A549 (cell line): Measurements from ENCODE around the gene TNKS2. TPM values are rescaled to one million over a fixed set of nuclear protein-coding genes. Genes with fewer than 3 reads are reported as not detected.

ENCODE experiments used
- ATAC-seq, 2 experiments: fragments of 200-7000 bp in 1 of 2; fragments of >200 bp in 1 of 2; cut with Nextera tagmentation in 1 of 2; cut with Tn5 transposase in 1 of 2; 3 replicates each; pipeline versions ENCODE4 v1.8.0 to v1.9.1; 2018 to 2020; ENCODE audit warnings: mild to moderate bottlenecking in 1 of 2, moderate library complexity in 1 of 2
- CTCF ChIA-PET: fragments of 300-600 bp; sonication (Branson Sonifier 250); formaldehyde crosslinking; extraction: SDS; loops from one replicate; lab custom pipeline; 2021; ENCODE audit warnings: antibody characterized with exemption, inconsistent platforms; lab: Yijun Ruan, JAX
- POLR2A ChIA-PET: fragments of 350-600 bp; formaldehyde crosslinking; extraction: SDS; loops from one replicate; lab custom pipeline; 2021; ENCODE audit warnings: antibody characterized with exemption, inconsistent platforms; lab: Yijun Ruan, JAX
- DNase-seq, 2 experiments: peaks; one replicate each; pipeline versions ENCODE4 v3.0.0 to v3.0.0-alpha.2; 2011 to 2016; ENCODE audit warnings: low read depth in 1 of 2, low spot score in 1 of 2
- FAIRE-seq: peaks from 2 replicates; lab custom pipeline; 2011; peaks lifted over from hg19 to GRCh38; lab: Jason Lieb, UNC
- H3K27ac ChIP-seq, 2 experiments: fragments of >200 bp; sonication (Bioruptor Twin); formaldehyde crosslinking; 3 replicates each; pipeline ENCODE4 v1.5.1; 2016 to 2017
- H3K4me1 ChIP-seq: fragments of >200 bp; sonication (Bioruptor Twin); formaldehyde crosslinking; 3 replicates; pipeline ENCODE4 v1.6.1; 2016
- H3K4me2 ChIP-seq: fragments of >200 bp; sonication (Bioruptor Twin); formaldehyde crosslinking; 3 replicates; pipeline ENCODE4 v1.6.1; 2016
- H3K4me3 ChIP-seq: fragments of >200 bp; sonication (Bioruptor Twin); formaldehyde crosslinking; 3 replicates; pipeline ENCODE4 v1.5.1; 2016
- H3K9me3 ChIP-seq: fragments of >200 bp; sonication (Bioruptor Twin); formaldehyde crosslinking; 3 replicates; pipeline ENCODE4 v1.6.1; 2016
- CBX2 ChIP-seq: fragments of 200-600 bp; sonication (generic); IDR thresholded peaks from 2 replicates; pipeline ENCODE4 v1.6.1; 2016; ENCODE audit warnings: low read depth, mild to moderate bottlenecking, borderline replicate concordance
- CEBPB ChIP-seq, 2 experiments: fragments of >200 bp in 1 of 2; sonication (Bioruptor Twin) in 1 of 2; formaldehyde crosslinking in 1 of 2; IDR thresholded peaks; 2 replicates each; pipeline ENCODE4 v1.6.1; 2012 to 2016
- CHD2 ChIP-seq: fragments of 150-350 bp; IDR thresholded peaks from 2 replicates; pipeline ENCODE4 v1.6.1; 2014; ENCODE audit warnings: low read length; ENCODE audit not compliant: partially characterized antibody
- ELK1 ChIP-seq: fragments of 150-350 bp; IDR thresholded peaks from 2 replicates; pipeline ENCODE4 v1.6.1; 2014; ENCODE audit warnings: low read depth, mild to moderate bottlenecking, low read length
- ESRRA ChIP-seq: fragments of 150-350 bp; IDR thresholded peaks from 2 replicates; pipeline ENCODE4 v1.6.1; 2014; ENCODE audit warnings: mild to moderate bottlenecking, low read length, borderline replicate concordance
- HES2 ChIP-seq: fragments of >200 bp; sonication (Bioruptor Twin); formaldehyde crosslinking; IDR thresholded peaks from 2 replicates; pipeline ENCODE4 v1.6.1; 2016
- HEYL ChIP-seq: fragments of 250-450 bp; sonication (Bioruptor Pico); IDR thresholded peaks from 2 replicates; pipeline ENCODE4 v1.8.0; 2021; ENCODE audit warnings: mild to moderate bottlenecking, moderate library complexity
- HOXA7 ChIP-seq: fragments of 250-450 bp; sonication (Bioruptor Pico); IDR thresholded peaks from 2 replicates; pipeline ENCODE4 v1.5.0; 2020; ENCODE audit warnings: mild to moderate bottlenecking, moderate library complexity
- JUN ChIP-seq, 2 experiments: fragments of >200 bp; sonication (Bioruptor Twin); formaldehyde crosslinking; IDR thresholded peaks; 2 replicates in 1 of 2; 3 replicates in 1 of 2; pipeline ENCODE4 v1.6.1; 2016 to 2017
- JUNB ChIP-seq: fragments of >200 bp; sonication (Bioruptor Twin); formaldehyde crosslinking; IDR thresholded peaks from 2 replicates; pipeline ENCODE4 v1.6.1; 2016
- KDM5A ChIP-seq: fragments of 200-600 bp; sonication (generic); IDR thresholded peaks from 2 replicates; pipeline ENCODE4 v1.6.1; 2016; ENCODE audit warnings: antibody characterized with exemption, mild to moderate bottlenecking
- MYC ChIP-seq: IDR thresholded peaks from 2 replicates; pipeline ENCODE4 v1.6.1; 2012; ENCODE audit warnings: mild to moderate bottlenecking, inconsistent platforms, low read length, improper control_type of control experiment, borderline replicate concordance
- NPAS2 ChIP-seq: fragments of 250-450 bp; sonication (Bioruptor Pico); IDR thresholded peaks from 2 replicates; pipeline ENCODE4 v1.8.0; 2022; ENCODE audit warnings: mild to moderate bottlenecking, moderate library complexity, borderline replicate concordance
- PHF8 ChIP-seq: fragments of 200-600 bp; sonication (generic); IDR thresholded peaks from 2 replicates; pipeline ENCODE4 v1.6.1; 2016; ENCODE audit warnings: low read depth, mild to moderate bottlenecking, antibody characterized with exemption, moderate library complexity, borderline replicate concordance
- POLR2A ChIP-seq: IDR thresholded peaks from 2 replicates; pipeline ENCODE4 v1.6.1; 2012; ENCODE audit warnings: mild to moderate bottlenecking, low read length
- POLR2AphosphoS2 ChIP-seq: conservative IDR thresholded peaks from 2 replicates; pipeline ENCODE4 v1.6.1; 2012; ENCODE audit warnings: low read length, improper control_type of control experiment, inconsistent platforms
- RAD21 ChIP-seq, 2 experiments: fragments of >200 bp in 1 of 2; sonication (Bioruptor Twin) in 1 of 2; formaldehyde crosslinking in 1 of 2; IDR thresholded peaks in 1 of 2; conservative IDR thresholded peaks in 1 of 2; 2 replicates in 1 of 2; 3 replicates in 1 of 2; pipeline ENCODE4 v1.6.1; 2012 to 2018; ENCODE audit warnings: inconsistent platforms in 1 of 2
- RARB ChIP-seq: fragments of 250-450 bp; sonication (Bioruptor Pico); IDR thresholded peaks from 2 replicates; pipeline ENCODE4 v1.8.0; 2021; ENCODE audit warnings: mild to moderate bottlenecking, moderate library complexity
- TFCP2L1 ChIP-seq: fragments of 250-450 bp; sonication (Bioruptor Pico); IDR thresholded peaks from 2 replicates; pipeline ENCODE4 v1.5.0; 2021; ENCODE audit warnings: mild to moderate bottlenecking
- WGBS: methylation state at CpG from one replicate; pipeline ENCODE4 v1.1.6; 2017; ENCODE audit errors: missing lambda C conversion rate; 5-methylcytosine and 5-hydroxymethylcytosine counted together
- polyA plus RNA-seq, 4 experiments: library from polyadenylated mRNA; depleted of rRNA in 3 of 4; stranded (reverse); fragments of >200 nt; fragmentation: RNase III in 1 of 4; extraction: RNeasy Plus Mini Kit Qiagen cat#74134 plus additional on column Dnase treatment in 1 of 4; gene quantifications; 2 replicates in 3 of 4; 3 replicates in 1 of 4; pipeline ENCODE4 v1.2.3, GENCODE V29; 2011 to 2017
- TF ChIP-seq, protein P1 (sequence below): fragments of >200 bp; sonication (Bioruptor Twin); formaldehyde crosslinking; IDR thresholded peaks from 3 replicates; pipeline ENCODE4 v1.6.1; 2016
- TF ChIP-seq, protein P2 (sequence below): fragments of 200-600 bp; sonication (generic); IDR thresholded peaks from 2 replicates; pipeline ENCODE4 v1.6.1; 2016; ENCODE audit warnings: antibody characterized with exemption, mild to moderate bottlenecking, moderate library complexity
- TF ChIP-seq, protein P3 (sequence below): fragments of >200 bp; sonication (Bioruptor Twin); formaldehyde crosslinking; IDR thresholded peaks from 3 replicates; pipeline ENCODE4 v1.5.1; 2016
- TF ChIP-seq, protein P4 (sequence below): IDR thresholded peaks from 2 replicates; pipeline ENCODE4 v1.6.1; 2012; ENCODE audit warnings: low read depth, borderline replicate concordance

Gene TNKS2
- polyA plus RNA-seq, 2 of the 4 experiments (the other 2 are of a cell fraction), result 20.6 to 45.3 TPM

DNA sequence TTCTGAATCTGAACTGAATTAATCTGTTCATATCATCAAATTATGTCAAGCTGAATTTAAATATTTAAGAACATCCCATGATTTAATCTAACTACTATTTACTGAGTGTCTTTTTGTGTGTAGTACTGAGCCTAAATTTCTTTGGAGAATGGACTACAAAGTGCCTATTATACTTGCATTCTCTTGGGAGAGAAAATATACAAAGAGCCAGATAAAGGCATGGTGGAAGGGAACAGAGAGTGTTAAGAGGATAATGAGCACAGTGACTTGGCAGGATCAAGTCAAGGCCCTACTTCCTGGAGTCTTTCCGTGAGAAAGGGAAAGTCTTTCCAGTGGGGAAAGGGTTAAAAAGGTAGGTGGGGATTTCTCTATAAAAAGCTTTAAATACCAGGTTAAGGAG, 15.0 kb downstream of the TNKS2 start (continued):
- TF ChIP-seq ELK1, result no peak
- no peak for TF ChIP-seq CBX2
- TF ChIP-seq JUN (IDR thresholded peaks at IDR 0.05), result no peak
- TF ChIP-seq RARB (CRISPR knock-in tag), result no peak

DNA sequence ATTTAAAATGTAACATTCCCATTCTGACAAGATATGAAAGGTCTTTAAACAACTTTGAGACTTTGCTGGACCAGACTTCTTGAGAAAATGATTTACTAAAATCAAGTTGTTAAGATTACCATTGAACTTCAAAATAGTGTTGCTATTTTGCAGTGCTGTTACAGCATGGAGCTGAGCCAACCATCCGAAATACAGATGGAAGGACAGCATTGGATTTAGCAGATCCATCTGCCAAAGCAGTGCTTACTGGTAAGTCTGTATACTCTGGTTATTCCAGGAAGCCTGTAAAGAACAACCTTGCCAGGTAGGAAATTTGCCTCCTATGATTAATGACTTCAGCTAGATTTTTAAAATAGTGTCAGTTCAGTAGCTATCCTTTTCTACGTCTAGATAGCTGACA, 18.8 kb downstream of the TNKS2 start:
- Histone ChIP-seq H3K9me3 (no peaks in the 10 kb centered on the region), H3K4me1 (no peaks in the 10 kb centered on the region), H3K27ac (no peak overlapping the region), H3K4me3 (no peak overlapping the region), H3K4me2 (no peak overlapping the region)
- TF ChIP-seq KDM5A (no peak), HES2 (no peak), JUNB (no peak), MYC (no peak), POLR2A (no peak)
- TF ChIP-seq, protein P1, sequence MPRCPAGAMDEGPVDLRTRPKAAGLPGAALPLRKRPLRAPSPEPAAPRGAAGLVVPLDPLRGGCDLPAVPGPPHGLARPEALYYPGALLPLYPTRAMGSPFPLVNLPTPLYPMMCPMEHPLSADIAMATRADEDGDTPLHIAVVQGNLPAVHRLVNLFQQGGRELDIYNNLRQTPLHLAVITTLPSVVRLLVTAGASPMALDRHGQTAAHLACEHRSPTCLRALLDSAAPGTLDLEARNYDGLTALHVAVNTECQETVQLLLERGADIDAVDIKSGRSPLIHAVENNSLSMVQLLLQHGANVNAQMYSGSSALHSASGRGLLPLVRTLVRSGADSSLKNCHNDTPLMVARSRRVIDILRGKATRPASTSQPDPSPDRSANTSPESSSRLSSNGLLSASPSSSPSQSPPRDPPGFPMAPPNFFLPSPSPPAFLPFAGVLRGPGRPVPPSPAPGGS, result no peak
- ChIA-PET CTCF (interaction anchor here (1.3 to 1.4 kb wide), 2 partner anchors 10 to 19 kb away, joined by 3 to 4 read pairs; partner anchors contain the start of gene TNKS2), POLR2A (interaction anchor here (1.1 to 1.2 kb wide), 2 partner anchors 19 to 24 kb away, joined by 4 read pairs; partner anchors contain the start of gene TNKS2)
- WGBS, result 95% methylated on average over 2 of the region's 2 CpGs
- no peak for ATAC-seq
- no peak for FAIRE-seq
- DNase-seq, result no peak

- no peak overlapping the region for H3K4me3 ChIP-seq
- FAIRE-seq, result no peak
- TF ChIP-seq ESRRA, result no peak
- TF ChIP-seq, protein P2, sequence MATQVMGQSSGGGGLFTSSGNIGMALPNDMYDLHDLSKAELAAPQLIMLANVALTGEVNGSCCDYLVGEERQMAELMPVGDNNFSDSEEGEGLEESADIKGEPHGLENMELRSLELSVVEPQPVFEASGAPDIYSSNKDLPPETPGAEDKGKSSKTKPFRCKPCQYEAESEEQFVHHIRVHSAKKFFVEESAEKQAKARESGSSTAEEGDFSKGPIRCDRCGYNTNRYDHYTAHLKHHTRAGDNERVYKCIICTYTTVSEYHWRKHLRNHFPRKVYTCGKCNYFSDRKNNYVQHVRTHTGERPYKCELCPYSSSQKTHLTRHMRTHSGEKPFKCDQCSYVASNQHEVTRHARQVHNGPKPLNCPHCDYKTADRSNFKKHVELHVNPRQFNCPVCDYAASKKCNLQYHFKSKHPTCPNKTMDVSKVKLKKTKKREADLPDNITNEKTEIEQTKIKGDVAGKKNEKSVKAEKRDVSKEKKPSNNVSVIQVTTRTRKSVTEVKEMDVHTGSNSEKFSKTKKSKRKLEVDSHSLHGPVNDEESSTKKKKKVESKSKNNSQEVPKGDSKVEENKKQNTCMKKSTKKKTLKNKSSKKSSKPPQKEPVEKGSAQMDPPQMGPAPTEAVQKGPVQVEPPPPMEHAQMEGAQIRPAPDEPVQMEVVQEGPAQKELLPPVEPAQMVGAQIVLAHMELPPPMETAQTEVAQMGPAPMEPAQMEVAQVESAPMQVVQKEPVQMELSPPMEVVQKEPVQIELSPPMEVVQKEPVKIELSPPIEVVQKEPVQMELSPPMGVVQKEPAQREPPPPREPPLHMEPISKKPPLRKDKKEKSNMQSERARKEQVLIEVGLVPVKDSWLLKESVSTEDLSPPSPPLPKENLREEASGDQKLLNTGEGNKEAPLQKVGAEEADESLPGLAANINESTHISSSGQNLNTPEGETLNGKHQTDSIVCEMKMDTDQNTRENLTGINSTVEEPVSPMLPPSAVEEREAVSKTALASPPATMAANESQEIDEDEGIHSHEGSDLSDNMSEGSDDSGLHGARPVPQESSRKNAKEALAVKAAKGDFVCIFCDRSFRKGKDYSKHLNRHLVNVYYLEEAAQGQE, result no peak
- TF ChIP-seq CHD2, result no peak
- no peak for TF ChIP-seq TFCP2L1 (CRISPR knock-in tag)
- TF ChIP-seq NPAS2, result no peak
- TF ChIP-seq, protein P3, sequence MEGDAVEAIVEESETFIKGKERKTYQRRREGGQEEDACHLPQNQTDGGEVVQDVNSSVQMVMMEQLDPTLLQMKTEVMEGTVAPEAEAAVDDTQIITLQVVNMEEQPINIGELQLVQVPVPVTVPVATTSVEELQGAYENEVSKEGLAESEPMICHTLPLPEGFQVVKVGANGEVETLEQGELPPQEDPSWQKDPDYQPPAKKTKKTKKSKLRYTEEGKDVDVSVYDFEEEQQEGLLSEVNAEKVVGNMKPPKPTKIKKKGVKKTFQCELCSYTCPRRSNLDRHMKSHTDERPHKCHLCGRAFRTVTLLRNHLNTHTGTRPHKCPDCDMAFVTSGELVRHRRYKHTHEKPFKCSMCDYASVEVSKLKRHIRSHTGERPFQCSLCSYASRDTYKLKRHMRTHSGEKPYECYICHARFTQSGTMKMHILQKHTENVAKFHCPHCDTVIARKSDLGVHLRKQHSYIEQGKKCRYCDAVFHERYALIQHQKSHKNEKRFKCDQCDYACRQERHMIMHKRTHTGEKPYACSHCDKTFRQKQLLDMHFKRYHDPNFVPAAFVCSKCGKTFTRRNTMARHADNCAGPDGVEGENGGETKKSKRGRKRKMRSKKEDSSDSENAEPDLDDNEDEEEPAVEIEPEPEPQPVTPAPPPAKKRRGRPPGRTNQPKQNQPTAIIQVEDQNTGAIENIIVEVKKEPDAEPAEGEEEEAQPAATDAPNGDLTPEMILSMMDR, result no peak
- no peak for TF ChIP-seq HEYL (CRISPR knock-in tag)
- TF ChIP-seq JUNB, result no peak
- TF ChIP-seq RAD21 (conservative IDR thresholded peaks at IDR 0.05 in 1 of 2, IDR thresholded peaks at IDR 0.05 in 1 of 2), result no peak
- TF ChIP-seq, protein P4, sequence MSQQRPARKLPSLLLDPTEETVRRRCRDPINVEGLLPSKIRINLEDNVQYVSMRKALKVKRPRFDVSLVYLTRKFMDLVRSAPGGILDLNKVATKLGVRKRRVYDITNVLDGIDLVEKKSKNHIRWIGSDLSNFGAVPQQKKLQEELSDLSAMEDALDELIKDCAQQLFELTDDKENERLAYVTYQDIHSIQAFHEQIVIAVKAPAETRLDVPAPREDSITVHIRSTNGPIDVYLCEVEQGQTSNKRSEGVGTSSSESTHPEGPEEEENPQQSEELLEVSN, result no peak
- no peak for TF ChIP-seq CEBPB (IDR thresholded peaks at IDR 0.05)
- TF ChIP-seq POLR2AphosphoS2, result no peak
- TF ChIP-seq PHF8, result no peak
- TF ChIP-seq HOXA7 (CRISPR knock-in tag), result no peak
- H3K9me3 ChIP-seq, result no peaks in the 10 kb centered on the region
- WGBS, result 67% methylated on average over 3 of the region's 3 CpGs
- no peak overlapping the region for H3K4me2 ChIP-seq
- CTCF ChIA-PET, result no interaction called here
- POLR2A ChIA-PET, result no interaction called here
- H3K27ac ChIP-seq, result no peak overlapping the region
- no peak for ATAC-seq
- DNase-seq, result no peak
- no peaks in the 10 kb centered on the region for H3K4me1 ChIP-seq
Measured at GRCh38 chr10:91820144-91820543, 21.9 kb downstream of the TNKS2 start.
